CMK (cell line): ENCODE data around the gene GORASP2.

ENCODE experiments used
- DNase-seq: peaks from one replicate; pipeline ENCODE4 v3.0.0-alpha.2; 2010; ENCODE audit warnings: low read depth

Gene GORASP2

DNA sequence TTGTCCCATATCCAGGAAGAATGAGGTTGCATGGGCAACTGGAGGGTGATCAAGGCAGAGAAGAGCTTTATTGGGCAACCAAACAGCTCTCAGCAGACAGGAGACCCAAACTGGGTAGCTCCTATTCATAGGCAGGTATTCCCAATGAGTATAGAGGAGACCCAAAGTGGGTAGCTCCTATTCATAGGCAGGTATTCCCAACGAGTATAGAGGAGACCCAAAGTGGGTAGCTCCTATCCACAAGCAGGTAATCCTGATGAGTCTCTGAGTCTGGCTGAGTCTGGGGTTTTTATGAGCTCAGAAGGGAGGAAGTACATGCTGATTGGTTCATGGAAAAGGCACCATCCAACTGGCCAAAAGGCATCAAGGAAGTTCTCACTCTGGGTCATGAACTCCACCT, 5.3 kb upstream of the GORASP2 start:
- no peak for DNase-seq

- no peak for DNase-seq
These were observed 4.1 kb upstream of the GORASP2 start for GRCh38 chr2:170924969-170925368.

DNA sequence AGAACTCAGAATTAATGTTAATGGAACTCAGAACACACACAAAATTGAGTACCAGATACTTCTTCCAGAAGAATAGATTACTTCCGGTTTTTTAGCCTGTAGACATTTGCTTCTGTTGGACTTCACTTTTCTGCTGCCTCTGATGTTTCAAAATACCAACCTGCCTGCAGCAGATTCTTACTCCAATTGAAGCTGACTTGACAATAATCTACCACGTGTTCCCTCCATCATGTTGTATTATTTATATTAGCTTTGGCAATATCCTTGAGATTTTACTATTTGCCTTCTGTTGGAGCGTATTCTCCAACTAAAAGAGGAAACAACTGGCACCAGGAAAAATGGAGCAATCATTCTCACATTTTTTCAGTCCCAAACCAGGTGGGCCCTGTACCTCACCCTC, 3.1 kb upstream of the GORASP2 start:
- DNase-seq = no peak

DNA sequence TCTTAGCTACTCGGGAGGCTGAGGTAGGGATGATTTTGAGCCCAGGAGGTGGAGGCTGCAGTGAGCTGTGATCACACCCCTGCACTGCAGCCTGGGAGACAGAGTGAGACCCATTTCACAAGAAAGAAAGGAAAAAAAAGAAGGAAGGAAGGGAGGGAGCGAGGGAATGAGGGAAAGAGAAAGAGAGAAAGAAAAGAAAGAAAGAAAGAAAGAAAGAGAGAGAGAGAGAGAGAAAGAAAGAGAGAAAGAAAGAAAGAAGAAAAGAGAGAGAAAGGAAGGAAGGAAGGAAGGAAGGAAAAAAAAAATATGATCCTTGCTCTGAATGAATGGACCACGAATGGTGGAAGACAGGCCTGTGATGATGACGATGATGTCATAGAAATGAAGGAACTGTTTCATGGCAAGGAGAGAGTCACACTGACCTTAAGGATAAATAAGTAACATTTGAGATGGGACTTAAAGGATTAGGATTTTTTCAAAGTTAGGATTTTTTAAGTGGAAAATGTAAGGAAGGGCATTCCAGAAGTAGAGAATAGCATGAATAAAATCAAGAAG, 2.2 kb upstream of the GORASP2 start:
- no peak for DNase-seq

GRCh38 chr2:170928036-170928823, 823 bp upstream of the GORASP2 start:
- peak; percentile 43 for DNase-seq

DNA sequence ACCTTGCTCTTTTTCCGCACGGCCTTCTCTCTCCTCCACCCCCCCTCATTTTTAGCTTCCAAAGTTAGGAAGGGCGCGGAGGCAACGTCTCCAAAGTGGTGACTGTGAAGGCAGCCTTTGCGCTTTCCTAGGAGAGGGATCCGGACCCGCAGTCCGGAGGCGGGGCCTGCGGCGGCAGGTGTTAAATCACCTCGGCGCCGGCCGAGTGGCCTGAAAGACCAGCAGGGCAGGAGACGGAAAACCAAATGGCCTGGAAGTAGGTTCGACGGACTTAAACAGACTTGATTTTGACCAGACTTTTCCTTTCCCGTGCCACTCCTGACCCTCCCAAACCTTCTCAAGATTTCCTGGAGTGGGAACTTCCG, 615 bp downstream of the GORASP2 start:
- no peak for DNase-seq

DNA sequence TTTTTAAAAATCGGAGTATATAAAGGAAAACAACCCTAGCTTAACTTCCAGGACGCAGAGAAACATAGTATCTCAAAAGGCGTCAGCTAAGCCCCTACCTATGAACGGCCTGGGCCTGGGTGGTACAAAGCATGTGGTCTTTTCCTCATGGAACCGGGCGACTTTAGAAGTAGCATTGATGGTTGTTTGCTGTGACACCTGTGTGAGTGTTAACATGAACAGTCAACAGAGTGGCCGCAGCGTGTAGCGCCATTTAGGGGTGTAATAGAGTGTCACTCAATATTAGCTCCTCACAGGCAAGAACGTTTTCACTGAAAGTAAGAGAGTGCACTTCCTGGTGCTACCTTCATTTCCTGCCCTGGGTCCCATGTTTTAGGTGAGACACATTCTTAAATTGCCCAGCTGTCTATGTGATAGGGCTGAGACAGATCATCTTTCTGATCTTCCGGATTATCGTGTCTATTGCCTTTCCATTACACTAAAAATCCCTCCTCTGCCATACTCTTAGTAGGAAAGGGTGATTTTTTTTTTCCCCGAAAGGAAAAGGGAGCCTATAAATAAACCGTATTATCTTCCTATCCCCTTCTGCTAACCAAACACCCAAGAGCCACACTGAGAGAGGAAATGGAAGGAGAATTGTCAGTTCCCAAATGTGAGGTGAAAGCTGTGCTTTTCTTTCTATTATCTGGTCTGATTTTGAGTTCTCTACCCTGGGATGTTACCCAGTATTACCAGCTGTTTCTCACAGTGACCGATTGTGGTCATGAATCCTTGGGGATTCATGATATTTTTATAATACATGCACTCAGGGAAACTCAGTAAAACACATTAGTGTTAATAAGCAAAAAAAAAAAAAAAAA, 1.3 kb downstream of the GORASP2 start:
- no peak for DNase-seq

DNA sequence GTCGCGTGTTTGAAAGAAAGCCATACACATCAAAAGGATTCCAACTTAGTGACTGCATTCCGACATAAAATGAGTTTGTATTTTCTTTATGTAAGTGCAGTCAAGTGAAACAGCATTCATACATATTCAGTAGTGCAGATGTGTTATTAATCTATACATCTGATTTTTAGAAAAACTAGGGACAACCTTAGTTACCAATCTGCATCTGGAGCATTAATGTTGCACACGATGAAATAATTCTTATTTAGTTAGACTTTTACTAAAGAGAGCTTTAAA, 1.9 kb downstream of the GORASP2 start:
- no peak for DNase-seq

GRCh38 chr2:170932166-170932565, 3.1 kb downstream of the GORASP2 start:
- DNase-seq = no peak

GRCh38 chr2:170932948-170933347, 3.9 kb downstream of the GORASP2 start:
- DNase-seq = no peak

- no peak for DNase-seq
These were observed 8.8 kb downstream of the GORASP2 start for GRCh38 chr2:170937709-170938379.

GRCh38 chr2:170940066-170940465, 11.0 kb downstream of the GORASP2 start:
- DNase-seq = no peak

- DNase-seq = no peak
These were observed 13.6 kb downstream of the GORASP2 start for GRCh38 chr2:170942615-170943014.

GRCh38 chr2:170943041-170943440, 14.0 kb downstream of the GORASP2 start:
- DNase-seq = no peak

GRCh38 chr2:170943596-170943995, 14.5 kb downstream of the GORASP2 start:
- no peak for DNase-seq

GRCh38 chr2:170944545-170944944, 15.5 kb downstream of the GORASP2 start:
- DNase-seq = no peak

GRCh38 chr2:170949415-170949814, 20.4 kb downstream of the GORASP2 start:
- DNase-seq = no peak

DNA sequence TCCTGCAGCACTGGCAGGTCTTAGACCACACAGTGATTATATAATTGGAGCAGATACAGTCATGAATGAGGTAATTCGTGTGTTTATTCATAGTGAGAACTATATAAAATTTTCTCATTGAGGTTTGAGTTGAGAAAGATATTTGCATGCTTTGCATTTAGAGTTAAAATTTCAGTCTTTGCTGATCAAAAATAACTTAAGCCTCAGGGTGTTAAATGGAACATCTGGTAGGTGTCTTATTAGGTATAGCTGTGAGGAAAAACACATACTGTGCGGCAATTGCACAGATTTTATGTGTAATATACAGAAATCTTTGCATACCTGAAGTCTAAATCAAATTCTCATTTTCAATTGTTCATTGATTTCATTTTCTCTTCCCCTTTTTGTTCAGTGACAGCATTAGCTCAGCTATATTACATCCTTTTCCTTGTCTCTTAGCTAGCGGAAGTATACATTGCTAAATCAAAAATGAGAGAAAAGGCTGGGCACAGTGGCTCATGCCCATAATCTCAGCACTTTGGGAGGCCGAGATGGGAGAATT, 21.2 kb downstream of the GORASP2 start:
- no peak for DNase-seq

GRCh38 chr2:170953941-170954340, 24.9 kb downstream of the GORASP2 start:
- no peak for DNase-seq

DNA sequence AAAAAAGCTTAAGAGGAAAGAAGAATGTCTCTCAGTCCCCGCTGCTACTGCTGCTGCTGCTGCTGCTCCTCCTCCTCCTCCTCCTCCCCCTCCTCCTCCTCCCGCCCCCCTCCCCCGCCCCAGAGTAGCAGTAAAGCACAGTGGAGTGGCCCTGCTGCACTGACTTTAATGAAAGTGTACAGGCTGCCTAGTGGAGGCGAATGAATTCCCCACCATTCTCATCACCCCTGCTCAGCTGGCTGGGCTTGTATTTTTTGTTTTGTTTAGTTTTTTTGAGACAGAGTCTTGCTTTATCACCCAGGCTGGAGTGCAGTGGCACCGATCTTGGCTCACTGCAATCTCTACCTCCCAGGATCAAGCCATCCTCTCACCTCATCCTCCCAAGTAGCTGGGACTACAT, 34.3 kb downstream of the GORASP2 start:
- DNase-seq = no peak

GRCh38 chr2:170965446-170966225, 36.6 kb downstream of the GORASP2 start:
- no peak for DNase-seq
